GM06990 (cell line): ENCODE data around the gene MDK.

Experiments used
- DNase-seq: peaks from one replicate; pipeline ENCODE4 v3.0.0-alpha.2; 2011; ENCODE audit not compliant: insufficient read length; ENCODE audit errors: extremely low read depth
- H3K27me3 ChIP-seq: replicated peaks from 2 replicates; pipeline ENCODE4 v1.6.0; 2011; ENCODE audit warnings: low read length; ENCODE audit not compliant: control insufficient read depth, insufficient read depth
- H3K36me3 ChIP-seq: 2 replicates; pipeline ENCODE4 v1.5.1; 2011; ENCODE audit warnings: low read length; ENCODE audit not compliant: control insufficient read depth, insufficient read depth
- H3K4me3 ChIP-seq: replicated peaks from 2 replicates; pipeline ENCODE4 v1.5.1; 2011; ENCODE audit warnings: low read depth, mild to moderate bottlenecking, control low read depth, low read length
- CTCF ChIP-seq: IDR thresholded peaks from 2 replicates; pipeline ENCODE4 v1.5.1; 2011; ENCODE audit warnings: low read length, control low read depth, mild to moderate bottlenecking, inconsistent platforms; ENCODE audit not compliant: insufficient read depth, poor library complexity, severe bottlenecking

MDK gene

GRCh38 chr11:46338988-46339666 lies 42.3 kb upstream of the MDK start:
- Histone ChIP-seq H3K27me3 (peaks cover under 1% of the 10 kb centered on the region), H3K4me3 (no peak overlapping the region), H3K36me3 (no peaks in the 10 kb centered on the region)
- no peak for TF ChIP-seq CTCF
- no peak for DNase-seq

GRCh38 chr11:46339816-46340215 lies 41.7 kb upstream of the MDK start:
- H3K36me3 ChIP-seq: no peaks in the 10 kb centered on the region
- H3K27me3 ChIP-seq: no peaks in the 10 kb centered on the region; the same call in 1 of the 2 replicates
- DNase-seq: no peak
- no peak for TF ChIP-seq CTCF
- H3K4me3 ChIP-seq: no peak overlapping the region

GRCh38 chr11:46341454-46341853 lies 40.0 kb upstream of the MDK start:
- Histone ChIP-seq H3K4me3 (no peak overlapping the region), H3K36me3 (no peaks in the 10 kb centered on the region), H3K27me3 (no peaks in the 10 kb centered on the region; the same call in 1 of the 2 replicates)
- no peak for TF ChIP-seq CTCF
- DNase-seq: no peak

- no peaks in the 10 kb centered on the region for H3K27me3 ChIP-seq
- DNase-seq: no peak
- H3K4me3 ChIP-seq: no peak overlapping the region
Measured at GRCh38 chr11:46342239-46342638, 39.2 kb upstream of the MDK start.

GRCh38 chr11:46343520-46343919 lies 37.9 kb upstream of the MDK start:
- no peak for TF ChIP-seq CTCF
- no peaks in the 10 kb centered on the region for H3K27me3 ChIP-seq
- DNase-seq: no peak
- no peaks in the 10 kb centered on the region for H3K36me3 ChIP-seq
- H3K4me3 ChIP-seq: no peak overlapping the region

More at GRCh38 chr11:46342239-46342638, 39.2 kb upstream of the MDK start:
- no peak for TF ChIP-seq CTCF
- no peaks in the 10 kb centered on the region for H3K36me3 ChIP-seq
